Measurements from ENCODE around the gene EPHB6. TPM values are rescaled to one million over a fixed set of nuclear protein-coding genes. Genes with fewer than 3 reads are reported as not detected.
A peak's percentile ranks its signal among the peaks of the same experiment; 100 is the strongest.

The EPHB6 gene
- total RNA-seq, 2 experiments from 2014 or later, result 0.41 to 0.57 TPM

GRCh38 chr7:142835487-142835886, 19.4 kb upstream of the EPHB6 start:
- H2AFZ ChIP-seq (ENCODE audit: low read length), result no peak overlapping the region
- no peak overlapping the region for H3K27ac ChIP-seq (ENCODE audit: low read depth, low read length, poor library complexity, severe bottlenecking)
- no peaks in the 10 kb centered on the region for H3K79me2 ChIP-seq (ENCODE audit: insufficient read depth, low read depth, low read length)
- H3K36me3 ChIP-seq (ENCODE audit: insufficient read depth, low read length), result no peaks in the 10 kb centered on the region
- no peaks in the 10 kb centered on the region for H3K9me2 ChIP-seq (ENCODE audit: insufficient read depth, low read length)
- ChIA-PET POLR2A (interaction anchor here (0.7 to 1.1 kb wide), 2 partner anchors 17 to 18 kb away, joined by 3 read pairs; no protein-coding TSS in a partner anchor), CTCF (ENCODE audit: unreplicated experiment) (no interaction called here)
- intact Hi-C loops (cut with micrococcal nuclease; ENCODE audit: unreplicated experiment), result no loop called here
- no peak overlapping the region for H3K4me3 ChIP-seq (ENCODE audit: low read depth, low read length, poor library complexity, severe bottlenecking)
- no peak for TF ChIP-seq EZH2phosphoT487 (IDR thresholded peaks at IDR 0.05; ENCODE audit: borderline replicate concordance, low read depth, low read length)
- peak; percentile 55 for TF ChIP-seq CTCF (conservative IDR thresholded peaks at IDR 0.05; ENCODE audit: low read length)
- no peaks in the 10 kb centered on the region for H3K9me3 ChIP-seq (ENCODE audit: low read length)
- H3K4me2 ChIP-seq (ENCODE audit: low read length), result no peak overlapping the region
- no TSS peak for BruUV-seq (replicated peaks)
- no peaks in the 10 kb centered on the region for H3K4me1 ChIP-seq (ENCODE audit: insufficient read depth, low read length, poor library complexity, severe bottlenecking)
- no peak for DNase-seq (ENCODE audit: low spot score)
- no peaks in the 10 kb centered on the region for H4K20me1 ChIP-seq (ENCODE audit: insufficient read depth, low read length)

DNA sequence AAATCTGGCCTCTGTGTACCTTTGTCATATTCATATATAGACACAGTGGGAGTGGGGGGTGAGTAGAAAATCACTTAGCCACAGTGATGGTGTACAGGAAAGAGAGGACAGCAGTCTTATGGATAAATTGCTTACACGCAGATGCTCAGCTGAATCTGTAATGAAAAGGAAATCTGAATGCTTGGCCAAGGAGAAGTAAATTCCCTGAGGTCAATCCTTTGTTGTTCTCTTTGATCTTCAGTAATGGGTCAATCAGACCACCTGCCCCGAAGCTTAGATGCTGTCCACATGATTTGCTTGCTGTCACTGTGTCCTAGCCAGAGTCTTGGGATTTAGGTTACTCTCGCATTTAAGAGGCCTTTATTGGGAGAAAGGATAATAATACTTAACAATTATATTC, 18.4 kb upstream of the EPHB6 start:
- DNase-seq (ENCODE audit: low spot score), result no peak
- Histone ChIP-seq H3K27ac (ENCODE audit: low read depth, low read length, poor library complexity, severe bottlenecking) (no peak overlapping the region), H3K4me3 (ENCODE audit: low read depth, low read length, poor library complexity, severe bottlenecking) (no peak overlapping the region), H3K9me2 (ENCODE audit: insufficient read depth, low read length) (no peaks in the 10 kb centered on the region), H3K36me3 (ENCODE audit: insufficient read depth, low read length) (no peaks in the 10 kb centered on the region), H2AFZ (ENCODE audit: low read length) (no peak overlapping the region), H3K4me2 (ENCODE audit: low read length) (no peak overlapping the region), H3K4me1 (ENCODE audit: insufficient read depth, low read length, poor library complexity, severe bottlenecking) (no peaks in the 10 kb centered on the region), H3K79me2 (ENCODE audit: insufficient read depth, low read depth, low read length) (no peaks in the 10 kb centered on the region), H4K20me1 (ENCODE audit: insufficient read depth, low read length) (no peaks in the 10 kb centered on the region), H3K9me3 (ENCODE audit: low read length) (no peaks in the 10 kb centered on the region)
- TF ChIP-seq EZH2phosphoT487 (IDR thresholded peaks at IDR 0.05; ENCODE audit: borderline replicate concordance, low read depth, low read length) (no peak), CTCF (conservative IDR thresholded peaks at IDR 0.05; ENCODE audit: low read length) (no peak)
- intact Hi-C loops (cut with micrococcal nuclease; ENCODE audit: unreplicated experiment), result no loop called here
- BruUV-seq (replicated peaks), result no TSS peak
- POLR2A ChIA-PET, result no interaction called here
- CTCF ChIA-PET (ENCODE audit: unreplicated experiment), result no interaction called here

- Histone ChIP-seq H3K27ac (ENCODE audit: low read depth, low read length, poor library complexity, severe bottlenecking) (no peak overlapping the region), H3K9me2 (ENCODE audit: insufficient read depth, low read length) (no peaks in the 10 kb centered on the region), H3K4me2 (ENCODE audit: low read length) (no peak overlapping the region), H3K4me3 (ENCODE audit: low read depth, low read length, poor library complexity, severe bottlenecking) (no peak overlapping the region), H3K36me3 (ENCODE audit: insufficient read depth, low read length) (no peaks in the 10 kb centered on the region), H2AFZ (ENCODE audit: low read length) (no peak overlapping the region), H3K79me2 (ENCODE audit: insufficient read depth, low read depth, low read length) (no peaks in the 10 kb centered on the region), H3K9me3 (ENCODE audit: low read length) (no peaks in the 10 kb centered on the region), H4K20me1 (ENCODE audit: insufficient read depth, low read length) (no peaks in the 10 kb centered on the region), H3K4me1 (ENCODE audit: insufficient read depth, low read length, poor library complexity, severe bottlenecking) (no peaks in the 10 kb centered on the region)
- no peak for DNase-seq (ENCODE audit: low spot score)
- POLR2A ChIA-PET, result interaction anchor here (1.0 kb wide), 1 partner anchor 10 kb away, joined by 6 read pairs; no protein-coding TSS in a partner anchor
- CTCF ChIA-PET (ENCODE audit: unreplicated experiment), result no interaction called here
- intact Hi-C loops (cut with micrococcal nuclease; ENCODE audit: unreplicated experiment), result no loop called here
- TF ChIP-seq EZH2phosphoT487 (IDR thresholded peaks at IDR 0.05; ENCODE audit: borderline replicate concordance, low read depth, low read length), result no peak
- no peak for TF ChIP-seq CTCF (conservative IDR thresholded peaks at IDR 0.05; ENCODE audit: low read length)
- BruUV-seq (replicated peaks), result no TSS peak
Measured at GRCh38 chr7:142838461-142839213, 16.2 kb upstream of the EPHB6 start.

Data from OCI-LY7 (cell line).